Smooth muscle cell (in vitro differentiated cells): Measurements from ENCODE around the gene ENOPH1. TPM values are rescaled to one million over a fixed set of nuclear protein-coding genes. Genes with fewer than 3 reads are reported as not detected.

Experiments
- DNase-seq: peaks from one replicate; lab custom pipeline; 2025; ENCODE audit not compliant: unreplicated experiment; lab: John Stamatoyannopoulos, UW
- H2AFZ ChIP-seq: fragments of 200-600 bp; sonication (generic); 2 replicates; pipeline ENCODE4 v1.6.0; 2016; ENCODE audit warnings: antibody characterized with exemption, low read depth, mild to moderate bottlenecking
- H3F3A ChIP-seq: fragments of 200-600 bp; sonication (generic); 2 replicates; pipeline ENCODE4 v1.6.0; 2017; ENCODE audit warnings: antibody characterized with exemption, low read depth
- H3K27ac ChIP-seq: fragments of 200-600 bp; sonication (generic); 2 replicates; pipeline ENCODE4 v1.5.1; 2016; ENCODE audit warnings: low read depth, mild to moderate bottlenecking
- H3K27me3 ChIP-seq: fragments of 200-600 bp; sonication (generic); 2 replicates; pipeline ENCODE4 v1.6.1; 2016; ENCODE audit warnings: low read depth, mild to moderate bottlenecking
- H3K36me3 ChIP-seq: fragments of 200-600 bp; sonication (generic); 2 replicates; pipeline ENCODE4 v1.5.1; 2016; ENCODE audit warnings: low read depth
- H3K4me1 ChIP-seq: fragments of 200-600 bp; sonication (generic); 2 replicates; pipeline ENCODE4 v1.5.1; 2016; ENCODE audit warnings: low read depth
- H3K4me2 ChIP-seq: fragments of 200-600 bp; sonication (generic); 2 replicates; pipeline ENCODE4 v1.6.0; 2016; ENCODE audit warnings: mild to moderate bottlenecking
- H3K4me3 ChIP-seq: fragments of 200-600 bp; sonication (generic); 2 replicates; pipeline ENCODE4 v1.5.1; 2016; ENCODE audit warnings: mild to moderate bottlenecking
- H3K79me2 ChIP-seq: fragments of 200-600 bp; sonication (generic); 2 replicates; pipeline ENCODE4 v1.6.0; 2016; ENCODE audit warnings: low read depth, mild to moderate bottlenecking
- H3K9ac ChIP-seq: fragments of 200-600 bp; sonication (generic); 2 replicates; pipeline ENCODE4 v1.6.0; 2016; ENCODE audit warnings: low read depth
- H3K9me3 ChIP-seq: fragments of 200-600 bp; sonication (generic); replicated peaks from 2 replicates; pipeline ENCODE4 v1.5.1; 2016; ENCODE audit warnings: low read depth
- H4K20me1 ChIP-seq: fragments of 200-600 bp; sonication (generic); 2 replicates; pipeline ENCODE4 v1.6.0; 2016; ENCODE audit warnings: low read depth
- CTCF ChIP-seq: fragments of 200-600 bp; sonication (generic); IDR thresholded peaks from 2 replicates; pipeline ENCODE4 v1.5.1; 2017; ENCODE audit warnings: borderline replicate concordance, mild to moderate bottlenecking, antibody characterized with exemption; ENCODE audit not compliant: insufficient read depth, poor library complexity, severe bottlenecking
- WGBS: methylation state at CpG from one replicate; pipeline ENCODE4 v1.1.7; 2016; ENCODE audit warnings: low lambda C conversion rate; 5-methylcytosine and 5-hydroxymethylcytosine counted together
- polyA plus RNA-seq: library from polyadenylated mRNA; unstranded; fragments of >200 nt; fragmentation: Nextera tagmentation; extraction: Ambion mirVana; gene quantifications from 2 replicates; pipeline ENCODE4 v1.2.1, GENCODE V29; 2016
- total RNA-seq: library from RNA; depleted of rRNA; stranded (reverse); fragments of >200 nt; gene quantifications from 2 replicates; pipeline ENCODE4 v1.2.3, GENCODE V29; 2014

Gene ENOPH1
- total and polyA plus RNA-seq, 2 experiments from 2014 or later = 36.2 to 54.5 TPM

GRCh38 chr4:82419451-82419850 is 10.9 kb upstream of the ENOPH1 start:
- Histone ChIP-seq H2AFZ (no peak overlapping the region), H3F3A (peaks cover 24% of the 10 kb centered on the region), H3K9ac (no peak overlapping the region), H3K27me3 (no peaks in the 10 kb centered on the region), H3K9me3 (no peaks in the 10 kb centered on the region), H4K20me1 (peaks cover 29% of the 10 kb centered on the region), H3K4me2 (no peak overlapping the region), H3K4me3 (no peak overlapping the region), H3K36me3 (peaks cover 1% of the 10 kb centered on the region), H3K79me2 (no peaks in the 10 kb centered on the region), H3K27ac (no peak overlapping the region), H3K4me1 (no peaks in the 10 kb centered on the region)
- TF ChIP-seq CTCF = no peak
- DNase-seq = no peak
- WGBS = 89% methylated on average over 3 of the region's 3 CpGs

GRCh38 chr4:82421796-82422560 is 8.4 kb upstream of the ENOPH1 start:
- no peak for DNase-seq
- peaks cover 20% of the 10 kb centered on the region for H3K4me1 ChIP-seq
- TF ChIP-seq CTCF = no peak
- peaks cover 49% of the 10 kb centered on the region for H3F3A ChIP-seq
- peaks cover 25% of the 10 kb centered on the region for H3K36me3 ChIP-seq
- no peak overlapping the region for H3K4me2 ChIP-seq
- H3K27me3 ChIP-seq = no peaks in the 10 kb centered on the region
- no peak overlapping the region for H2AFZ ChIP-seq
- H3K79me2 ChIP-seq = peaks cover 23% of the 10 kb centered on the region
- WGBS = 90% methylated on average over 13 of the region's 13 CpGs
- H4K20me1 ChIP-seq = peaks cover 55% of the 10 kb centered on the region
- H3K9ac ChIP-seq = no peak overlapping the region
- no peak overlapping the region for H3K4me3 ChIP-seq
- no peaks in the 10 kb centered on the region for H3K9me3 ChIP-seq
- H3K27ac ChIP-seq = no peak overlapping the region

- Histone ChIP-seq H3K27me3 (no peaks in the 10 kb centered on the region), H3K4me2 (no peak overlapping the region), H3K9ac (no peak overlapping the region), H4K20me1 (peaks cover 61% of the 10 kb centered on the region), H3K4me3 (no peak overlapping the region), H3K9me3 (no peaks in the 10 kb centered on the region), H3K4me1 (peaks cover 26% of the 10 kb centered on the region), H3K36me3 (peaks cover 25% of the 10 kb centered on the region), H3F3A (peaks cover 55% of the 10 kb centered on the region), H2AFZ (no peak overlapping the region), H3K79me2 (peaks cover 30% of the 10 kb centered on the region), H3K27ac (peak overlapping the region; percentile 53)
- WGBS = 94% methylated on average over 5 of the region's 5 CpGs
- no peak for TF ChIP-seq CTCF
- no peak for DNase-seq
Measured at GRCh38 chr4:82422616-82423015, 7.8 kb upstream of the ENOPH1 start.
